Astrocyte of the cerebellum (primary cell): Measurements from ENCODE around the gene SUSD1.

Experiments
- DNase-seq: peaks from one replicate; pipeline ENCODE4 v3.0.0-alpha.2; 2011; ENCODE audit warnings: low read depth
- H3K4me3 ChIP-seq: 2 replicates; pipeline ENCODE4 v1.5.1; 2011; ENCODE audit warnings: mild to moderate bottlenecking, low read depth, low read length, moderate library complexity
- CTCF ChIP-seq: IDR thresholded peaks from 2 replicates; pipeline ENCODE4 v1.5.1; 2012; ENCODE audit warnings: low read length, low read depth, moderate library complexity, mild to moderate bottlenecking; ENCODE audit errors: missing control alignments
- in situ Hi-C: cut with HindIII; loops from 2 replicates; pipeline ENCODE4 v1.10.0; 2017; ENCODE audit warnings: low sequenced_read_pairs

The SUSD1 gene

GRCh38 chr9:112118009-112118408 is 57.1 kb downstream of the SUSD1 start:
- in situ Hi-C loops: no loop called here
- no peak for DNase-seq
- no peak for TF ChIP-seq CTCF
- H3K4me3 ChIP-seq: no peak overlapping the region

- no peak for TF ChIP-seq CTCF
- H3K4me3 ChIP-seq: no peak overlapping the region
- no peak for DNase-seq
- in situ Hi-C loops: no loop called here
These were observed 58.9 kb downstream of the SUSD1 start for GRCh38 chr9:112115970-112116753.

GRCh38 chr9:112115109-112115508 is 60.0 kb downstream of the SUSD1 start:
- no peak overlapping the region for H3K4me3 ChIP-seq

GRCh38 chr9:112112941-112113681 is 62.0 kb downstream of the SUSD1 start:
- TF ChIP-seq CTCF: peak; percentile 45
- no peak overlapping the region for H3K4me3 ChIP-seq
- in situ Hi-C loops: no loop called here
- DNase-seq: no peak

More at GRCh38 chr9:112115109-112115508, 60.0 kb downstream of the SUSD1 start:
- TF ChIP-seq CTCF: no peak
- no peak for DNase-seq
- in situ Hi-C loops: no loop called here

GRCh38 chr9:112112519-112112918 is 62.6 kb downstream of the SUSD1 start:
- H3K4me3 ChIP-seq: no peak overlapping the region
- TF ChIP-seq CTCF: no peak
- DNase-seq: peak; percentile 57
- in situ Hi-C loops: no loop called here

- no peak for DNase-seq
- in situ Hi-C loops: no loop called here
- TF ChIP-seq CTCF: no peak
- H3K4me3 ChIP-seq: no peak overlapping the region
These were observed 63.6 kb downstream of the SUSD1 start for GRCh38 chr9:112111461-112111860.
